HG02885 (cell line): Measurements from ENCODE around the gene TMEM271.

Source experiments
- ATAC-seq: cut with Tn5 transposase; IDR thresholded peaks from one replicate; pipeline ENCODE4 v1.9.1; 2021; ENCODE audit warnings: mild to moderate bottlenecking; ENCODE audit not compliant: unreplicated experiment, poor library complexity

Gene TMEM271

GRCh38 chr4:576245-576821 lies at the start of gene TMEM271:
Gene TMEM271 (minus strand): TSS chr4:576295. CDS start chr4:576062, 233 bp downstream.
- no peak for ATAC-seq

- ATAC-seq, result no peak
Observed at GRCh38 chr4:625631-626161, 49.6 kb upstream of the TMEM271 start.

- ATAC-seq, result no peak
Observed at GRCh38 chr4:624705-625590, 48.9 kb upstream of the TMEM271 start, which contains the start of gene PDE6B. Gene PDE6B (plus strand): TSS chr4:625573. CDS start chr4:625627, 54 bp downstream.

- no peak for ATAC-seq
Observed at GRCh38 chr4:623914-624566, 47.9 kb upstream of the TMEM271 start.

GRCh38 chr4:622996-623913 lies 47.2 kb upstream of the TMEM271 start:
- no peak for ATAC-seq

- ATAC-seq, result no peak
Observed at GRCh38 chr4:622071-622995, 46.2 kb upstream of the TMEM271 start.

GRCh38 chr4:621296-622070 lies 45.4 kb upstream of the TMEM271 start:
- ATAC-seq, result no peak

- no peak for ATAC-seq
Observed at GRCh38 chr4:620851-621261, 44.8 kb upstream of the TMEM271 start.

- ATAC-seq, result no peak
Observed at GRCh38 chr4:620201-620600, 44.1 kb upstream of the TMEM271 start.

- ATAC-seq, result no peak
Observed at GRCh38 chr4:617644-618641, 41.8 kb upstream of the TMEM271 start.

GRCh38 chr4:616911-617643 lies 41.0 kb upstream of the TMEM271 start:
- no peak for ATAC-seq

GRCh38 chr4:616091-616490 lies 40.0 kb upstream of the TMEM271 start:
- ATAC-seq, result no peak

GRCh38 chr4:613126-613525 lies 37.0 kb upstream of the TMEM271 start:
- ATAC-seq, result no peak

GRCh38 chr4:612749-613125 lies 36.6 kb upstream of the TMEM271 start:
- no peak for ATAC-seq

- no peak for ATAC-seq
Observed at GRCh38 chr4:612052-612748, 36.1 kb upstream of the TMEM271 start.
